ENCODE data around the gene TK1. TPM values are rescaled to one million over a fixed set of nuclear protein-coding genes. Genes with fewer than 3 reads are reported as not detected.

Gene TK1
- polyA plus RNA-seq, 1 donor = 19.7 TPM

DNA sequence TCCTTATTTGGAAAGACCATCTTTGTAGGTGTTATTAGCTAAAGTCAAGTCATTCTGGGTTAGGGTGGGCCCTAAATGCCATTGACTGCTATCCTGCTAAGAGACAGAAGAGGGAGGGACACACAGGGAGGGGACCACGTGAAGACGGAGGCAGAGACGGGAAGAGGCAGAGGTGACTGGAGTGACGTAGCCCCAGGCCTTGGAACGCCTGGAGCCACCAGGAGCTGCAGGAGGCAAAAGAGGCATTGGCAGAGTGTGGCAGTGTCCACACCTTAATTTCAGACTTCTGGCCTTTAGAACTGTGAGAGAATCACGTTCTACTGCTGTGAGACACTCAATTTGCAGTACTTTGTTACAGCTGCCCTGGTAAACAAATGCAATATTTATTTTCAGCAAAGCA lies 13.6 kb upstream of the TK1 start:
- Histone ChIP-seq H3K4me3 (ENCODE audit: low read length) (no peak overlapping the region), H3K4me1 (ENCODE audit: control insufficient read depth, insufficient read depth, low read length) (peaks cover 4% of the 10 kb centered on the region), H3K36me3 (ENCODE audit: control insufficient read depth, insufficient read depth, low read length) (peaks cover 26% of the 10 kb centered on the region), H3K9me3 (ENCODE audit: control insufficient read depth, low read depth, low read length) (peaks cover 4% of the 10 kb centered on the region), H3K27me3 (ENCODE audit: control insufficient read depth, insufficient read depth, low read length) (no peaks in the 10 kb centered on the region), H3K27ac (ENCODE audit: low read length) (no peak overlapping the region)
- no CpG with 5 or more reads among the region's 6 CpGs for WGBS (ENCODE audit: insufficient coverage, low lambda C conversion rate)
- no peak for DNase-seq

DNA sequence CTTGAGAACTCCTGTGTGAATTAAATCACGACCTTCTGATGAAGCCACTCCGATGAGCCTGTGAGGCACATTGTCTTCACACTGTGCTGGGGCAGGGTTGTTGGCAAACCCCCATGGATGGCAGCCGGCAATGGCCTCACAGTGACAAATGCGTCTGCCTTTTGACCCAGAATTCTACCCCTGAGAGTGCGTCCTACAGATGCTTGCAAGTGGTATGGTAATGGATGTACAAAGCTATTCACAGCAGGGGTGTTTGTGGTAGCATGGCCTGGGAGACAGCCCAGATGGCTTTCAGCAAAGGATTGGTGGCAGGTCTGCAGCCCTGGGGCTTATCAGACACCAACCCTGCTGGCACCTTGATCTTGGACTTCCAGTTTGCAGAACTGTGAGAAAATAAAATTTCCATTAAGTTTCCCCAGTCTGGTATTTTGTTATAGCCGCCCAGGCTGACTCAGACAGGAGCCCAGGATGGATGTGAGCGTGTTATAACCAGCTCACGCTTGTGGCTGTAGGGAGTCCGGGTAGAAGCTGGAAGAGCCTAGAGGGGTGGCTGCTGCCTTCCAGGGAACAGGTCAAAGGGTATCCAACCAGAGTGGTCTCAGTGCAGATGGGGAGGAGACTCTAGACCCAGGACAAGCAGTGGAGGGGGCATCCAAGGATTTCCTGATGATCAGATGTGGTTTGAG lies 10.4 kb upstream of the TK1 start:
- no CpG with 5 or more reads among the region's 9 CpGs for WGBS (ENCODE audit: insufficient coverage, low lambda C conversion rate)
- peaks cover 21% of the 10 kb centered on the region for H3K36me3 ChIP-seq (ENCODE audit: control insufficient read depth, insufficient read depth, low read length)

DNA sequence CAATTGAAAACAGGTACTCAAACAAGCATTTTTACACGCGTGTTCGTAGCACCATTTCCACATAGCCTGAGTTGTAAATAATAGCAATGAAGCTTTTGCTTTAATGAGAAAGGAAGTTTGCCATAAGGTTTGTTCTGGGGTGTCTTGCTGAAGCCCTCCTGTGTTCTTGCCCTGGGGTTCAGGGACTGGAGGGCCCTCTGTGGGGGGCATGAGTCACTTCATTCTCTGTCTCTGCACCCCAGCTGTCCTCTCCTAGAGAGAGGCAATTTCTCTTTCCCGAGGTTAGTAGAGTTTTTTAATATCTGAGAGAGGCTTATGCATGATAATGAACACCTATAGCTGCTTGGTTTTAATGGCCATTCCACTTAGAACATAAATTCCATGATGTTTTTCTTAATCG lies 9.9 kb upstream of the TK1 start:
- DNase-seq = no peak
- no peaks in the 10 kb centered on the region for H3K27me3 ChIP-seq (ENCODE audit: control insufficient read depth, insufficient read depth, low read length)
- no peak overlapping the region for H3K27ac ChIP-seq (ENCODE audit: low read length)
- WGBS (ENCODE audit: insufficient coverage, low lambda C conversion rate) = 100% methylated on average over 1 of the region's 5 CpGs
- peaks cover 4% of the 10 kb centered on the region for H3K4me1 ChIP-seq (ENCODE audit: control insufficient read depth, insufficient read depth, low read length)
- peaks cover 4% of the 10 kb centered on the region for H3K9me3 ChIP-seq (ENCODE audit: control insufficient read depth, low read depth, low read length)
- no peak overlapping the region for H3K4me3 ChIP-seq (ENCODE audit: low read length)
- peaks cover 21% of the 10 kb centered on the region for H3K36me3 ChIP-seq (ENCODE audit: control insufficient read depth, insufficient read depth, low read length)

More for the DNA sequence above, 10.4 kb upstream of the TK1 start:
- Histone ChIP-seq H3K27me3 (ENCODE audit: control insufficient read depth, insufficient read depth, low read length) (no peaks in the 10 kb centered on the region), H3K9me3 (ENCODE audit: control insufficient read depth, low read depth, low read length) (peaks cover 4% of the 10 kb centered on the region), H3K27ac (ENCODE audit: low read length) (no peak overlapping the region), H3K4me3 (ENCODE audit: low read length) (no peak overlapping the region), H3K4me1 (ENCODE audit: control insufficient read depth, insufficient read depth, low read length) (peaks cover 4% of the 10 kb centered on the region)
- no peak for DNase-seq

DNA sequence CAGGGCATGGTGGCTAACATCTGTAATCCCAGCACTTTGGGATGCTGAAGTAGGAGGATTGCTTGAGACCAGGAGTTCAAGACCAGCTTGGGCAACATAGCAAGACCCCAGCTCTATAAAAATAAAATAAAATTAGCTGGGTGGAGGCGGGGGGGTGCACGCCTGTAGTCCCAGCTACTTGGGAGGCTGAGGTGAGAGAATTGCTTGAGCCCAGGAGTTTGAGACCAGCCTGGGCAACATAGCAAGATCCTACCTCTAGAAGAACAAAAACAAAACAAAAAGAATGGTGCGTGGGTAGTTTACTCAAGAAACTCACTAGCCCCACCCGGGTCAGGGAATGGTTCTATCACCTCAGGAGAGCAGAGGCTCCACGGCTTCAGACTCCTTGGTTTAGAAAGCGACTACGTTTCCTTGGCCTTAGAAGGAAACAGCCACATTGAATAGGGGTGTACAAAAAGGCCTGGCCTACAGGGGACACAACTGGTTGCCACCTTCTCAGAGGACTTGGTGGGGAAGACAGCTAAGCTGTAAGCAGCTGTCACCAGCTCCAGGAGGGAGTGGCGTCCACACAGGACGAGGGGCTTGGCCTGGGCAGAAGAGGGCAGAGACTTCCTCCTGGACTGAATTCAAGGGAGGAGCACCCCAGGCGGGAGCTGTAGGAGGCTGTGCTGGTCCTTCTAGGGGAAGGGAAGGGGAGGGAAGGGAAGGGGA lies 716 bp downstream of the TK1 start:
- peaks cover 10% of the 10 kb centered on the region for H3K36me3 ChIP-seq (ENCODE audit: control insufficient read depth, insufficient read depth, low read length)
- no peaks in the 10 kb centered on the region for H3K27me3 ChIP-seq (ENCODE audit: control insufficient read depth, insufficient read depth, low read length)
- H3K4me3 ChIP-seq (ENCODE audit: low read length) = peak overlapping the region; percentile 71
- peak in 1 of 2 donors; percentile 37 for DNase-seq
- no CpG with 5 or more reads among the region's 10 CpGs for WGBS (ENCODE audit: insufficient coverage, low lambda C conversion rate)
- peaks cover 4% of the 10 kb centered on the region for H3K9me3 ChIP-seq (ENCODE audit: control insufficient read depth, low read depth, low read length)
- H3K4me1 ChIP-seq (ENCODE audit: control insufficient read depth, insufficient read depth, low read length) = peaks cover 5% of the 10 kb centered on the region
- H3K27ac ChIP-seq (ENCODE audit: low read length) = peak overlapping the region; percentile 8

DNA sequence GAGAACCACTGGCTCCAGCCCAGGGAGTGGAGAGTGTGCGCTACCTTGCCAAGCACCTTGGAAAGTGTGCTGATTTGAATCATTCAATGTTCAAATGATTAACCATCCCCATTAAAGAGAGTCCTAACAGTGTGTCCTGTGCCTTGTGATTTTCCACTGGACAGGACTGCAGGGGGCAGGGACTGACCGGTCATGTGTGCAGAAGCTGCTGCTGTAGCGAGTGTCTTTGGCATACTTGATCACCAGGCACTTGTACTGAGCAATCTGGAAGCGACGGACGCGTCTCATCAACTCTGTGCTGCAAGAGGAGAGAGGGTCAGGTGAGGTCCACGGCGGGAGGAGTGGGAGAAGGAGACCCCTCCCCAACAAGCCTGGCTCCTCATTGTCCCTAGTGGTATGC lies 2.0 kb downstream of the TK1 start:
- Histone ChIP-seq H3K4me3 (ENCODE audit: low read length) (no peak overlapping the region), H3K4me1 (ENCODE audit: control insufficient read depth, insufficient read depth, low read length) (peaks cover 5% of the 10 kb centered on the region), H3K9me3 (ENCODE audit: control insufficient read depth, low read depth, low read length) (peaks cover 4% of the 10 kb centered on the region), H3K27me3 (ENCODE audit: control insufficient read depth, insufficient read depth, low read length) (no peaks in the 10 kb centered on the region), H3K36me3 (ENCODE audit: control insufficient read depth, insufficient read depth, low read length) (peaks cover 4% of the 10 kb centered on the region), H3K27ac (ENCODE audit: low read length) (no peak overlapping the region)
- DNase-seq = no peak
- no CpG with 5 or more reads among the region's 9 CpGs for WGBS (ENCODE audit: insufficient coverage, low lambda C conversion rate)

DNA sequence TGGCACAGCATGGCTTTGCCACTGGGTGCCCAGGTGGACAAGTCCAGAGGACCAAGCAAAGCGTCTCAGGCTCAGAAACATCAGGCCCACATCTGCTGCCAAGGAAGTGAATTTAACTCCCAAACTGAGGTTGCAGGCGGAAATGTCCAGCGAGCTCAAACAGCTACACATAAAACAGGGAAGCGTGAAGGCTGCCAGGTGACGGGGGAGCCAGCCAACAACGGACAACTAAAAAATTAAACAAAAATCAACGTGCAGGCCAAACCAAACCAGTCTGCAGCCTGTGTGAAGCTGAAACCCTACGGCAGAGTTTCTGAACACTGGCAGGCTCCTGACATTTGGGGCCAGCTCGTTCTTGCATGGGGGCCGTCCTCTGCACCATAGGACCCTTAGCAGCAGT lies 2.5 kb downstream of the TK1 start:
- peaks cover 4% of the 10 kb centered on the region for H3K36me3 ChIP-seq (ENCODE audit: control insufficient read depth, insufficient read depth, low read length)
- H3K27me3 ChIP-seq (ENCODE audit: control insufficient read depth, insufficient read depth, low read length) = no peaks in the 10 kb centered on the region
- peaks cover 5% of the 10 kb centered on the region for H3K4me1 ChIP-seq (ENCODE audit: control insufficient read depth, insufficient read depth, low read length)
- H3K9me3 ChIP-seq (ENCODE audit: control insufficient read depth, low read depth, low read length) = peaks cover 4% of the 10 kb centered on the region
- no peak for DNase-seq
- WGBS (ENCODE audit: insufficient coverage, low lambda C conversion rate) = no CpG with 5 or more reads among the region's 10 CpGs
- H3K4me3 ChIP-seq (ENCODE audit: low read length) = no peak overlapping the region
- H3K27ac ChIP-seq (ENCODE audit: low read length) = no peak overlapping the region

DNA sequence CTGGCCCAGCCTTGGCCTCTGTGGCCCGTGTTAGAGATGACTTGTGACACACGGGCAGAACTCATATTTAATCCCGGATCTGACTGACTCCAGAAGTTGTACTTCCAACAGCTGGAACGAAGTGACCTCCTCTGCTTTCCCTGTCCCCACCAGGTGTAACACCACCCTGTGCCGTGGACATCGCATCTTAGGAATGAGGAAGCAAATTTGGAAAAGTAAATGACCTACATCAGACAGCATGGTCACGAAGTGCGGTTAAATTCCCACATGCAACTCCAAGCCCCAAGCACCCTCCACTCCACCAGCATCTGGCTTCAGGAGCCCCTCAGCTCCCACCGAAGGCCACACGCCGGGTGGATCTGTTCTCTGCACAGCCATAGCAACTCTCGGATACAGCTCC lies 2.9 kb downstream of the TK1 start:
- no CpG with 5 or more reads among the region's 12 CpGs for WGBS (ENCODE audit: insufficient coverage, low lambda C conversion rate)
- Histone ChIP-seq H3K27ac (ENCODE audit: low read length) (no peak overlapping the region), H3K27me3 (ENCODE audit: control insufficient read depth, insufficient read depth, low read length) (no peaks in the 10 kb centered on the region), H3K4me3 (ENCODE audit: low read length) (no peak overlapping the region), H3K36me3 (ENCODE audit: control insufficient read depth, insufficient read depth, low read length) (peaks cover 4% of the 10 kb centered on the region), H3K4me1 (ENCODE audit: control insufficient read depth, insufficient read depth, low read length) (peaks cover 8% of the 10 kb centered on the region), H3K9me3 (ENCODE audit: control insufficient read depth, low read depth, low read length) (peaks cover 4% of the 10 kb centered on the region)
- no peak for DNase-seq

DNA sequence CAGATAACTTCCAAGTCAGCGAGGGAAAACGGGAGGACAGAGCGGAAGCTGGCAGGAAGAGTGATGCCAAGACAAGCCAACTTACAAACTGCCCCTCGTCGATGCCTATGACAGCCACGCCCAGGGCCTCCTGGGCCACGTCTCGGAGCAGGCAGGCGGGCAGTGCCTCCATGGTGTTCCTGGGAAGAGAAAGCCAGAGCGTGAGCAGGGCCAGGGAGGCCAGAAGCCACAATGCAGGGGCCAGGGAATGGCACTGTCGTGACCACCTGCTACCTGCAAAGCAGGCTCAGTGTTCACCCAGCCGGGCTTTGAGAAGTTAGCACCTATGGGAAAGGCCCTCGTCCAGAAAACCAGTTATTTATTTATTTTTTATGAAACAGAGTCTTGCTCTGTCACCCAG lies 4.3 kb downstream of the TK1 start:
- WGBS (ENCODE audit: insufficient coverage, low lambda C conversion rate) = 100% methylated on average over 1 of the region's 13 CpGs
- Histone ChIP-seq H3K36me3 (ENCODE audit: control insufficient read depth, insufficient read depth, low read length) (peaks cover 4% of the 10 kb centered on the region), H3K27me3 (ENCODE audit: control insufficient read depth, insufficient read depth, low read length) (no peaks in the 10 kb centered on the region), H3K27ac (ENCODE audit: low read length) (no peak overlapping the region), H3K4me3 (ENCODE audit: low read length) (no peak overlapping the region), H3K9me3 (ENCODE audit: control insufficient read depth, low read depth, low read length) (peaks cover 4% of the 10 kb centered on the region), H3K4me1 (ENCODE audit: control insufficient read depth, insufficient read depth, low read length) (peaks cover 7% of the 10 kb centered on the region)
- DNase-seq = no peak

DNA sequence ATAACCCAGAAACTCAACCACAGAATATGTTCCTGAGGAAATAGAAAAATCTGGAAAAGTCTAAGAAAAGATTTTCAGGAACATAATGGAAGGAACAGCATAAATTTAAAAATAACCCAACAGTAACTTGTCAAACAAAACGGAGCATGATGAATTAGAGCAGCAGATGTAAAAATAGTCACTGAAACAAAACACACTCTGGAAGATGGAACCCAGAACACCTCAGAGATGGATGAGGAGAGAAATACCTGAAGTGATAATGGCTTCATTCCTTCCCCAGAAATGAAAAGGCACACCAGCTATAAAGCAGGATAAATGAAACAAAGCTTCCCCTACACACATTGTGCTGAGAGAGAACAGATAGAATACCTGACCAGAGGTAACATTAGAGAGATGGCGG lies 6.3 kb downstream of the TK1 start:
- H3K36me3 ChIP-seq (ENCODE audit: control insufficient read depth, insufficient read depth, low read length) = peaks cover 10% of the 10 kb centered on the region

DNA sequence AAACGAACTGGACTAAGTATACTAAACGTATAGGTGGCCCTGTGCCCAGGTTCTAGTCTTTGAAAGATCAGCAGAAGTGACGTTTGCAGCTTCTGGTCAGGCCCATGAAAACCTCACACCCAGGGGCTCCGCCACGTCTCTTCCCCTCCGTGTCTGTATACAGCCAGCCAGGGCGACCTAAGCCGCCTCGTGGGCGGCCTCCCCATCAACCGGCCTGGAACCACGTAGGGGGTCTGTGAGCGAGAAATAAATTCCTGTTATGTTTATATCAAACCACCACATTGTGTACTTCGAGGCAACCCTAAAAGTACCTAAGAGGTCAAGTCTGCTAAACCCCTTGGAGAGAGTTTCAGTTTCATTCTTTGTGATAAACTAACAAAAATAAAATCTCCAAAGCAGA lies 6.8 kb downstream of the TK1 start:
- Histone ChIP-seq H3K27ac (ENCODE audit: low read length) (peak overlapping the region; percentile 53), H3K4me1 (ENCODE audit: control insufficient read depth, insufficient read depth, low read length) (peaks cover 21% of the 10 kb centered on the region), H3K36me3 (ENCODE audit: control insufficient read depth, insufficient read depth, low read length) (peaks cover 14% of the 10 kb centered on the region), H3K27me3 (ENCODE audit: control insufficient read depth, insufficient read depth, low read length) (no peaks in the 10 kb centered on the region), H3K9me3 (ENCODE audit: control insufficient read depth, low read depth, low read length) (no peaks in the 10 kb centered on the region), H3K4me3 (ENCODE audit: low read length) (no peak overlapping the region)
- WGBS (ENCODE audit: insufficient coverage, low lambda C conversion rate) = no CpG with 5 or more reads among the region's 14 CpGs
- DNase-seq = peak in 1 of 2 donors; percentile 42

More for the DNA sequence above, 6.3 kb downstream of the TK1 start:
- Histone ChIP-seq H3K4me3 (ENCODE audit: low read length) (no peak overlapping the region), H3K4me1 (ENCODE audit: control insufficient read depth, insufficient read depth, low read length) (peaks cover 17% of the 10 kb centered on the region), H3K27ac (ENCODE audit: low read length) (peak overlapping the region; percentile 53), H3K9me3 (ENCODE audit: control insufficient read depth, low read depth, low read length) (no peaks in the 10 kb centered on the region), H3K27me3 (ENCODE audit: control insufficient read depth, insufficient read depth, low read length) (no peaks in the 10 kb centered on the region)
- DNase-seq = no peak
- no CpG with 5 or more reads among the region's 2 CpGs for WGBS (ENCODE audit: insufficient coverage, low lambda C conversion rate)
